AG09309 (cell line): ENCODE results near the gene EEPD1.

Experiments used
- DNase-seq: peaks from one replicate; pipeline ENCODE4 v3.0.0-alpha.2; 2010; ENCODE audit warnings: low read depth
- H3K4me3 ChIP-seq: 2 replicates; pipeline ENCODE4 v1.5.1; 2011; ENCODE audit warnings: mild to moderate bottlenecking, low read depth, low read length, moderate library complexity; ENCODE audit not compliant: control insufficient read depth
- CTCF ChIP-seq: IDR thresholded peaks from 2 replicates; pipeline ENCODE4 v1.5.1; 2011; ENCODE audit warnings: mild to moderate bottlenecking, low read depth, low read length, inconsistent platforms; ENCODE audit not compliant: insufficient read depth, control insufficient read depth; ENCODE audit errors: missing control alignments

EEPD1 gene

DNA sequence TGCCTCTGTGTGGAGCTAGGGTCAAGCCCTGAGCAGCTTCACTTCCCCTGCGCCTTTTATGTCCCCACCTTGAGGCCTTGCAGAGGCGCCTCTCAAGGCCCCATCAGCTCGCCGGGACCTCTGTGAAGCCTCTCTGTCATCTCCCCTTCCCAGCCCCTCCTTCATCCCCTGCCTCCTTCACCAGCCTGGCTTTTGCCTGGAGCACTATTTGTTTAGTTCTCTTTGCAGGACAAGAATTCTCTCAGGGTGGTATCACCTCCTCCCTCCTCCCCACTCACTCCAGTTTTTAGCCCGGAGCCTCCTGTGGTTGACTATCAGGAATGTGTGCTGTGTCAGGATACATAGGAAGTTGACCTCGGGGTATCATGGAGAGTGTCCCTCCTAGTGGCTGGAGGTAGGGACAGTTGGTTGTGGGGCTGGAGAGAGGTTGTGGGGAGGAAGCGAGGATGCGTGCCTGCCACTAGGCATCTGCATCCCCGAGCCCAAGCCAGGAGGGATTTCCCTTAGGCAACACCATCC lies 146.8 kb downstream of the EEPD1 start:
- no peak for TF ChIP-seq CTCF
- no peak overlapping the region for H3K4me3 ChIP-seq
- no peak for DNase-seq

DNA sequence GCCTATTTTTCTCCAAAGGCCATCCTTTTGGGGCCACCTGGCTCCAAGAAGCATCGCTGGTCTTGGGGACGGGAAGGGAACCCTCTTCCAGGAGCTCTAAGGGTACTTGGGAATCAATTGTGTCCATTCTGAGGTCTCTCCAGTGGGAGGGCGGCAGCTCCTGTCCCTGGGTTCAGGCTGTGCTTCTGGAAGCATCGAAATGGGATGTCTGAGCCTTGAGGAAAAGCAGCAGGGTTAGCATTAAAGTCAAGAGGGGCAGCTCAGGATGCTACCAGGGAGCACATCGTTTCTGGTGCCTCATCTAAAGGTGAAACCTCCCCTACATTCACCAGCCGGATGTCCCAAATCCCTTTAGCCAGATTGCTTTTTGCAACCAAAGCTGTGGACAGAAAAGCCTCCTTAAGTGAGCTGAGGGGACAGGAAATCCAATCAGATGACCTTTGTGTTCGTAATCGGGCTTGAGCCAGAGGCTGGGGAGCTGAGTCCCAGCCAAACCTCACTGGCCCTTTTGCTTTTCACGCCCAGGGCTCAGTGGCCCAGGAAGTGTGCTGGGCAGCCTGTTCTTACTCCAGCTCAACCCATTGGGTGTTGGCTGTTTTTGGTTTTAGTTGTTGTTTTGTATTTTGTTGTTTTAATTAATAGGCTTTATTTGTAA lies 147.8 kb downstream of the EEPD1 start:
- no peak overlapping the region for H3K4me3 ChIP-seq
- no peak for DNase-seq
- TF ChIP-seq CTCF = no peak

DNA sequence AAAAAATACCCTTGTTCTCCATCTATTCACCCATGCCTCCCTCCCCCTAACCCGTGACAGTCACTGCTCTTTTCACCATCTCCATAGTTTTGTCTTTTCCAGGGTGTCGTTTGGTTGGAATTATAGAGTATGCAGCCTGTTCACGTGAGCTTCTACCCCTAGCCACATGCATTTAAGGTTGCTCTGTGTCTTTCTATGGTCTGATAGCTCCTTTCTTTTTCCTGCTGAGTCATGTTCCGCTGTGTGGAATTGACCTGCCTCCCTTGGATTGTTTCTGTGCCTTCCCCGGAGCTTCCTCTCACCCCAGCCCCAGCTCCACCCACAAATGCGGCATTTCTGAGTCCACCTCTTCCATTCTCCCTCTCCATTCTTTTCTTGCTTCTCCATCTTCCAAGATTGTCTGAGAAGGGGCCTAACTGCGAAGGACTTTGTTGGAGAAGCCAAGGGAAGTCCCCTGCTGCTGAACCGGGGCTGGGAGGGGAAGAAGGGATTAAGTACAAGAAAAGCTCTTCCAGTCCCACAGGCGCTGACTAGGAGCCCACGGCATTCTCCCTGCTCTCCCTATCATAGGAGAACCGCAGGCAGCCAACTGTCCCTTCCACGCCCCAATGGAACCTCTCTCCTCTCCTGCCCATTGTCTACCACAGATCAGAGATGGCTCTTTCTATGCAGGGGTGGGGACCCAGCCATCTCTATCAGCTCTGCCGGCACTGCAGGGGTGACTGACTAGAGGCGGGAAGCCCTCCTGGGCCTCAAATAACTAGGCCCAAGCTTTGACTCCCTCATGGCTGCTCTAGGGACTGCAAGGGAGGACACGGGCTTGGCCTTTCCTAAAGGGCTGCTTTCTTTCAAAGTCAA lies 149.1 kb downstream of the EEPD1 start:
- H3K4me3 ChIP-seq = no peak overlapping the region
- TF ChIP-seq CTCF = no peak
- no peak for DNase-seq

- TF ChIP-seq CTCF = no peak
- no peak overlapping the region for H3K4me3 ChIP-seq
- DNase-seq = peak; percentile 88
Measured at GRCh38 chr7:36303202-36304098, 150.4 kb downstream of the EEPD1 start.

- DNase-seq = no peak
- H3K4me3 ChIP-seq = no peak overlapping the region
- TF ChIP-seq CTCF = no peak
Measured at GRCh38 chr7:36304099-36304425, 151.0 kb downstream of the EEPD1 start.

GRCh38 chr7:36305226-36305625 lies 152.2 kb downstream of the EEPD1 start:
- H3K4me3 ChIP-seq = no peak overlapping the region
- TF ChIP-seq CTCF = no peak
- no peak for DNase-seq
